B cell (primary cell): ENCODE measurements around the gene MACO1. TPM values are rescaled to one million over a fixed set of nuclear protein-coding genes. Genes with fewer than 3 reads are reported as not detected.

Experiments
- ATAC-seq: fragments of 200-7000 bp; cut with Tn5 transposase; one replicate; pipeline ENCODE4 v1.10.0; 2021; ENCODE audit warnings: low read depth, mild to moderate bottlenecking, moderate number of reproducible peaks, moderate library complexity
- CTCF ChIA-PET: fragments of 350-600 bp; sonication (Branson Sonifier 250); formaldehyde crosslinking; loops from one replicate; lab custom pipeline; 2021; ENCODE audit warnings: antibody characterized with exemption, inconsistent platforms; lab: Charles Lee
- POLR2A ChIA-PET: fragments of 350-600 bp; sonication (Branson Sonifier 250); formaldehyde crosslinking; loops from one replicate; lab custom pipeline; 2021; ENCODE audit warnings: antibody characterized with exemption; lab: Charles Lee
- DNase-seq: peaks from one replicate; pipeline ENCODE4 v3.0.0; 2013
- H2AFZ ChIP-seq: 2 replicates; pipeline ENCODE4 v1.6.1; 2012; ENCODE audit warnings: mild to moderate bottlenecking, low read depth, low read length; ENCODE audit not compliant: insufficient read depth, poor library complexity, severe bottlenecking
- H3K27ac ChIP-seq, 2 donors: 1 replicate in 1 of 2; 2 replicates in 1 of 2; pipeline ENCODE4 v1.5.1; 2012 to 2013; ENCODE audit warnings: low read length in 2 of 2, mild to moderate bottlenecking in 2 of 2, moderate library complexity in 1 of 2
- H3K27me3 ChIP-seq, 4 experiments: fragments of 200-600 bp in 1 of 4; sonication (generic) in 1 of 4; replicated peaks in 1 of 4; 1 replicate in 2 of 4; 2 replicates in 2 of 4; pipeline versions ENCODE4 v1.6.1 to v1.7.0; 2013 to 2016; ENCODE audit warnings: low read length in 3 of 4, mild to moderate bottlenecking in 2 of 4, mixed read lengths in 1 of 4, moderate library complexity in 1 of 4; ENCODE audit not compliant: insufficient read depth in 4 of 4, control insufficient read depth in 3 of 4; ENCODE audit errors: control extremely low read depth in 1 of 4
- H3K36me3 ChIP-seq, 2 experiments: replicated peaks in 1 of 2; 1 replicate in 1 of 2; 2 replicates in 1 of 2; pipeline versions ENCODE4 v1.6.1 to v1.7.1; 2013; ENCODE audit warnings: low read length in 1 of 2; ENCODE audit not compliant: insufficient read depth in 2 of 2, control insufficient read depth in 1 of 2; ENCODE audit errors: control extremely low read depth in 1 of 2, extremely low read depth in 1 of 2
- H3K4me1 ChIP-seq, 2 donors: fragments of 200-600 bp in 1 of 2; sonication (generic) in 1 of 2; 1 replicate in 1 of 2; 2 replicates in 1 of 2; pipeline versions ENCODE4 v1.5.1 to v1.6.1; 2013 to 2017; ENCODE audit warnings: low read length in 2 of 2; ENCODE audit not compliant: control insufficient read depth in 2 of 2, insufficient read depth in 2 of 2
- H3K4me2 ChIP-seq: replicated peaks from 2 replicates; pipeline ENCODE3; 2012; ENCODE audit warnings: mild to moderate bottlenecking, low read depth, low read length; ENCODE audit not compliant: poor library complexity, severe bottlenecking
- H3K4me3 ChIP-seq, 5 experiments: fragments of 200-600 bp in 1 of 5; sonication (generic) in 1 of 5; 1 replicate in 3 of 5; 2 replicates in 2 of 5; pipeline versions ENCODE4 v1.5.1 to v1.7.0; 2011 to 2016; ENCODE audit warnings: low read length in 4 of 5, mild to moderate bottlenecking in 4 of 5, low read depth in 2 of 5, control low read depth in 1 of 5, moderate library complexity in 1 of 5; ENCODE audit not compliant: insufficient read depth in 1 of 5; ENCODE audit errors: control extremely low read depth in 1 of 5, extremely low read depth in 1 of 5
- H3K79me2 ChIP-seq: fragments of 200-600 bp; sonication (generic); one replicate; pipeline ENCODE4 v1.6.0; 2016; ENCODE audit warnings: low read length; ENCODE audit not compliant: control insufficient read depth, insufficient read depth
- H3K9ac ChIP-seq: fragments of 200-600 bp; sonication (generic); 2 replicates; pipeline ENCODE4 v1.6.1; 2017; ENCODE audit warnings: mild to moderate bottlenecking, low read length, moderate library complexity
- H3K9me3 ChIP-seq, 3 donors: one replicate each; pipeline versions ENCODE4 v1.6.1 to v1.7.1; 2013; ENCODE audit warnings: low read length in 2 of 3; ENCODE audit not compliant: control insufficient read depth in 2 of 3, insufficient read depth in 1 of 3; ENCODE audit errors: control extremely low read depth in 1 of 3
- H4K20me1 ChIP-seq: 2 replicates; pipeline ENCODE4 v1.6.0; 2012; ENCODE audit warnings: mild to moderate bottlenecking, low read length; ENCODE audit not compliant: insufficient read depth, control insufficient read depth, poor library complexity, severe bottlenecking
- H3K27ac Mint-ChIP-seq: one replicate; pipeline ENCODE4 v1.8.0; 2021; ENCODE audit warnings: mixed read lengths
- H3K27me3 Mint-ChIP-seq: one replicate; pipeline ENCODE4 v1.8.0; 2021; ENCODE audit warnings: mixed read lengths
- H3K4me1 Mint-ChIP-seq: one replicate; pipeline ENCODE4 v1.8.0; 2021; ENCODE audit warnings: mixed read lengths
- H3K4me3 Mint-ChIP-seq: one replicate; pipeline ENCODE4 v1.8.0; 2021; ENCODE audit warnings: mixed read lengths
- H3K9me3 Mint-ChIP-seq: one replicate; pipeline ENCODE4 v1.8.0; 2022; ENCODE audit warnings: mixed read lengths; ENCODE audit not compliant: insufficient read depth
- EZH2 ChIP-seq: IDR thresholded peaks from 2 replicates; pipeline ENCODE4 v1.6.1; 2012; ENCODE audit warnings: borderline replicate concordance, low read depth, mild to moderate bottlenecking, moderate library complexity, low read length; ENCODE audit not compliant: insufficient read depth, poor library complexity, severe bottlenecking
- WGBS: methylation state at CpG from one replicate; pipeline ENCODE4 v1.1.5; 2013; ENCODE audit warnings: missing lambda C conversion rate; ENCODE audit not compliant: insufficient coverage; 5-methylcytosine and 5-hydroxymethylcytosine counted together
- intact Hi-C: fragments of 100-400 bp; cut with micrococcal nuclease; formaldehyde crosslinking; loops from one replicate; pipeline ENCODE4 v1.10.0; 2022
- polyA plus RNA-seq: library from polyadenylated mRNA; depleted of rRNA; stranded (reverse); fragments of >200 nt; gene quantifications from 2 replicates; pipeline ENCODE4 v1.2.3, GENCODE V29; 2012
- total RNA-seq, 2 donors: library from RNA; stranded (reverse); fragments of 120-200 nt in 1 of 2; gene quantifications; 1 replicate in 1 of 2; 2 replicates in 1 of 2; pipeline versions ENCODE4 v1.2.3 to v1.2.4, GENCODE V29; 2013 to 2022
- TF ChIP-seq, protein P1 (sequence below): fragments of 200-600 bp; IDR thresholded peaks from one replicate; pipeline ENCODE4 v1.8.0; 2022; ENCODE audit warnings: antibody characterized with exemption, mild to moderate bottlenecking

MACO1 gene
- total and polyA plus RNA-seq, 2 donors (not counting 1 experiment from before 2014, with no cell fraction given) = 4.9 to 21.2 TPM

DNA sequence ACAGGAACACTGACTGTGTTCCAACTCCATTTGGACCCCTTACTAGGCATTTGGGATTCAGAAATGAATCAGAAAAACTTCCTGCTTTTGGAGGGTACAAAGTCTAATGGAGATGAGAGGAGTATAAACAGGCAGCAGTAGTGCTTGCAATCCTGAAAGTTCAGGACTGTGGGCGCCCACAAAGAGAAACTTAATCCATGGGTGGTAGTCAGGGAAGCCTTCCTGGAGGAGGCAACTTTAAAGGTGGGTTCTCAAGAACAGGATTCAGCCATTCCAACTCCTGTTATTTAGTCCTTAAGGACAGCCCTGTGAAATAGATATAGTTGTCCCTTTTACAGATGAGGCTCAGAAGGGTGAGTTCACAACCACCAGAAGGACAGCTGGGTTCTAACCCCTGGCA is 110.7 kb downstream of the MACO1 start:
- POLR2A ChIA-PET = no interaction called here

DNA sequence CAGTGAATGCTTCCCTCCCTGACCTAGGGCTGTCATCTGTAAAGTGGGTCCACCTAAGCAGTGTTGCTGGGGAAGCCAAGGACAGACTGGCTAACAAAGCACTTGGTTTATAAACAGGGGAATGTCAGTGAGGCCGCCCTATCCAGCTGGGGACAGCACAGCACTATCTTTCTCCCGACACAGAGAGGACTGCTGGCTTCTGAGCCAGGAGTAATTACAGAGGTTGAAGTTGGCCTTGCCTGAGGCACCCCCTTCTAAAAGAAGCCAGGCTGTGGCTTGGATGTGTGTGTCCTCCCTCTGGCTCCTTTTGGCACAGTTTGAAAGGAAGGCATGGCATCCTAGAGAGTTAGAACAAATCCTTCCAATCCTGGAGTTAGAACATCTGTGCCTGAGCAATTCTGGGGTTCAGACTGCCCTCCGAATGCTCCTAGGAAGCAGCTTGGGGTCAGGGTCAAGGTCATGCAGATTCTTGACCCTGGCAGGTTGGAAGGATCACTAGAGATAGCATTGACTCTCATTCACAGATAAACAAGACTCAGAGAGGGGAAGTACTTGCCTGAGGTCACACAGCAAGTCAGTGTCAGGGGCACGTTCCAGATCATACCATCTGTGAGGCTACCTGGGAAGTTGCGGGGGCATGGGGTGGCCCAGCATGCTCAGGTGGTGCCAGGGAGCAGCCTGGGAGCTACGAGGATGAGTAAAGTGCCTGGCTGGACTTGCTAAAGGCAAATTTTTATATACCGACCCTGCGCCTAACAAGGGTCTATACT is 111.4 kb downstream of the MACO1 start:
- Histone ChIP-seq H3K4me1 (peaks cover 12 to 22% of the 10 kb centered on the region in 2 donors), H3K27me3 (peaks cover 0 to 13% (median 3%) of the 10 kb centered on the region in 4 experiments), H3K27ac (no peak overlapping the region), H3K79me2 (peaks cover 26% of the 10 kb centered on the region), H3K36me3 (no peaks in the 10 kb centered on the region), H3K4me2 (no peak overlapping the region), H2AFZ (no peak overlapping the region), H4K20me1 (peaks cover 26% of the 10 kb centered on the region), H3K4me3 (no peak overlapping the region), H3K9me3 (no peaks in the 10 kb centered on the region), H3K9ac (no peak overlapping the region)
- no peak for DNase-seq
- Mint-ChIP-seq H3K4me3 (peak overlapping the region; percentile 63), H3K27me3 (no peaks in the 10 kb centered on the region), H3K27ac (peak overlapping the region; percentile 15), H3K9me3 (no peaks in the 10 kb centered on the region), H3K4me1 (peaks cover 19% of the 10 kb centered on the region)
- TF ChIP-seq, protein P1, sequence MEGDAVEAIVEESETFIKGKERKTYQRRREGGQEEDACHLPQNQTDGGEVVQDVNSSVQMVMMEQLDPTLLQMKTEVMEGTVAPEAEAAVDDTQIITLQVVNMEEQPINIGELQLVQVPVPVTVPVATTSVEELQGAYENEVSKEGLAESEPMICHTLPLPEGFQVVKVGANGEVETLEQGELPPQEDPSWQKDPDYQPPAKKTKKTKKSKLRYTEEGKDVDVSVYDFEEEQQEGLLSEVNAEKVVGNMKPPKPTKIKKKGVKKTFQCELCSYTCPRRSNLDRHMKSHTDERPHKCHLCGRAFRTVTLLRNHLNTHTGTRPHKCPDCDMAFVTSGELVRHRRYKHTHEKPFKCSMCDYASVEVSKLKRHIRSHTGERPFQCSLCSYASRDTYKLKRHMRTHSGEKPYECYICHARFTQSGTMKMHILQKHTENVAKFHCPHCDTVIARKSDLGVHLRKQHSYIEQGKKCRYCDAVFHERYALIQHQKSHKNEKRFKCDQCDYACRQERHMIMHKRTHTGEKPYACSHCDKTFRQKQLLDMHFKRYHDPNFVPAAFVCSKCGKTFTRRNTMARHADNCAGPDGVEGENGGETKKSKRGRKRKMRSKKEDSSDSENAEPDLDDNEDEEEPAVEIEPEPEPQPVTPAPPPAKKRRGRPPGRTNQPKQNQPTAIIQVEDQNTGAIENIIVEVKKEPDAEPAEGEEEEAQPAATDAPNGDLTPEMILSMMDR = no peak
- ChIA-PET POLR2A (interaction anchor here (0.6 kb wide), 1 partner anchor 591 kb away, joined by 11 read pairs; no protein-coding TSS in a partner anchor), CTCF (interaction anchor here (0.6 to 0.9 kb wide), 2 partner anchors 19 to 855 kb away, joined by 3 to 4 read pairs; no protein-coding TSS in a partner anchor)
- ATAC-seq = no peak
- intact Hi-C loops = no loop called here
- 94% methylated on average over 8 of the region's 8 CpGs for WGBS

More for the DNA sequence above, 110.7 kb downstream of the MACO1 start:
- Histone ChIP-seq H3K4me1 (peaks cover 12 to 22% of the 10 kb centered on the region in 2 donors), H3K27me3 (peaks cover 0 to 13% (median 3%) of the 10 kb centered on the region in 4 experiments), H3K4me2 (no peak overlapping the region), H3K27ac (no peak overlapping the region), H3K4me3 (no peak overlapping the region), H3K9ac (no peak overlapping the region), H3K79me2 (peaks cover 25% of the 10 kb centered on the region), H4K20me1 (peaks cover 25% of the 10 kb centered on the region), H3K36me3 (no peaks in the 10 kb centered on the region), H2AFZ (no peak overlapping the region), H3K9me3 (no peaks in the 10 kb centered on the region)
- H3K4me3 Mint-ChIP-seq = no peak overlapping the region
- intact Hi-C loops = no loop called here
- no peak overlapping the region for H3K27ac Mint-ChIP-seq
- H3K4me1 Mint-ChIP-seq = peaks cover 15% of the 10 kb centered on the region
- H3K27me3 Mint-ChIP-seq = no peaks in the 10 kb centered on the region
- WGBS = 80% methylated on average over 1 of the region's 1 CpG
- TF ChIP-seq, protein P1 = no peak
- no peak for TF ChIP-seq EZH2
- CTCF ChIA-PET = no interaction called here
- no peak for DNase-seq
- ATAC-seq = no peak
- no peaks in the 10 kb centered on the region for H3K9me3 Mint-ChIP-seq
